ENCODE measurements around the gene VAT1L.

Gene VAT1L

GRCh38 chr16:77913738-77914253 lies 125.4 kb downstream of the VAT1L start:
- H3K4me1 ChIP-seq (ENCODE audit: insufficient read depth, low read length), result peaks cover 34% of the 10 kb centered on the region
- H3K9me3 ChIP-seq (ENCODE audit: insufficient read depth, low read depth, low read length), result no peaks in the 10 kb centered on the region
- WGBS, result 64% methylated on average over 2 of the region's 2 CpGs

DNA sequence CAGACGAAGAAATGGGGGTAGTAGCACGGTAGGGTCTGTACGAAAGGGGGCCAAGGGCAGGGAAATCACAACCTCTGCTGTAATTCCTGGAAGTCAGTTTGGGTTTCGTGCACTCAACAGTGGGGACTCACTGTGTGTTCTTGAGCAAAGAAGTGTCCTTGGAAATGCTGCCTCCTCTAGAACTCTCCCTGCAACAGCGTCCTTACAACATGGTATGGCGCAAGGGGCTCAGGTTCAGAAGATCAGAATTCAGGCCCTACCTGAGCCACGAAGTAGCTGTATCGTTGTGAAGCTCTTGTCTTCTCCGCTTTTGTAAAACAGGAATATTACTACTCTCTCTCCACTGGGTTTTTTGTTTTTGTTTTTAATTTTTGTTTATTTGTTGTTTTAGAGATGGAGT lies 127.7 kb downstream of the VAT1L start:
- 90% methylated on average over 9 of the region's 9 CpGs for WGBS
- Histone ChIP-seq H3K4me3 (ENCODE audit: low read length) (no peak overlapping the region), H3K27me3 (ENCODE audit: insufficient read depth, low read length) (no peaks in the 10 kb centered on the region), H3K36me3 (ENCODE audit: insufficient read depth, low read length) (no peaks in the 10 kb centered on the region), H3K9ac (ENCODE audit: low read depth, low read length) (no peak overlapping the region), H3K9me3 (ENCODE audit: insufficient read depth, low read depth, low read length) (no peaks in the 10 kb centered on the region), H3K4me1 (ENCODE audit: insufficient read depth, low read length) (peaks cover 39% of the 10 kb centered on the region), H3K27ac (ENCODE audit: low read depth, low read length) (no peak overlapping the region)

More at GRCh38 chr16:77913738-77914253, 125.4 kb downstream of the VAT1L start:
- no peaks in the 10 kb centered on the region for H3K36me3 ChIP-seq (ENCODE audit: insufficient read depth, low read length)
- no peak overlapping the region for H3K4me3 ChIP-seq (ENCODE audit: low read length)
- H3K27ac ChIP-seq (ENCODE audit: low read depth, low read length), result no peak overlapping the region
- H3K9ac ChIP-seq (ENCODE audit: low read depth, low read length), result no peak overlapping the region
- no peaks in the 10 kb centered on the region for H3K27me3 ChIP-seq (ENCODE audit: insufficient read depth, low read length)

- 86% methylated on average over 2 of the region's 3 CpGs for WGBS
- Histone ChIP-seq H3K27ac (ENCODE audit: low read depth, low read length) (no peak overlapping the region), H3K4me3 (ENCODE audit: low read length) (no peak overlapping the region), H3K27me3 (ENCODE audit: insufficient read depth, low read length) (no peaks in the 10 kb centered on the region), H3K9ac (ENCODE audit: low read depth, low read length) (no peak overlapping the region), H3K36me3 (ENCODE audit: insufficient read depth, low read length) (no peaks in the 10 kb centered on the region), H3K9me3 (ENCODE audit: insufficient read depth, low read depth, low read length) (no peaks in the 10 kb centered on the region), H3K4me1 (ENCODE audit: insufficient read depth, low read length) (peaks cover 44% of the 10 kb centered on the region)
These were observed 129.6 kb downstream of the VAT1L start for GRCh38 chr16:77917971-77918370.

- H3K9me3 ChIP-seq (ENCODE audit: insufficient read depth, low read depth, low read length), result no peaks in the 10 kb centered on the region
- no peaks in the 10 kb centered on the region for H3K36me3 ChIP-seq (ENCODE audit: insufficient read depth, low read length)
- H3K4me3 ChIP-seq (ENCODE audit: low read length), result no peak overlapping the region
- 82% methylated on average over 8 of the region's 8 CpGs for WGBS
- H3K4me1 ChIP-seq (ENCODE audit: insufficient read depth, low read length), result peaks cover 35% of the 10 kb centered on the region
- no peaks in the 10 kb centered on the region for H3K27me3 ChIP-seq (ENCODE audit: insufficient read depth, low read length)
- H3K9ac ChIP-seq (ENCODE audit: low read depth, low read length), result no peak overlapping the region
- no peak overlapping the region for H3K27ac ChIP-seq (ENCODE audit: low read depth, low read length)
These were observed 130.7 kb downstream of the VAT1L start for GRCh38 chr16:77918809-77919707.

- Histone ChIP-seq H3K27ac (ENCODE audit: low read depth, low read length) (no peak overlapping the region), H3K9ac (ENCODE audit: low read depth, low read length) (no peak overlapping the region), H3K36me3 (ENCODE audit: insufficient read depth, low read length) (no peaks in the 10 kb centered on the region), H3K9me3 (ENCODE audit: insufficient read depth, low read depth, low read length) (no peaks in the 10 kb centered on the region), H3K27me3 (ENCODE audit: insufficient read depth, low read length) (no peaks in the 10 kb centered on the region), H3K4me3 (ENCODE audit: low read length) (no peak overlapping the region), H3K4me1 (ENCODE audit: insufficient read depth, low read length) (peaks cover 35% of the 10 kb centered on the region)
- WGBS, result 94% methylated on average over 8 of the region's 8 CpGs
These were observed 131.5 kb downstream of the VAT1L start for GRCh38 chr16:77919761-77920415.

GRCh38 chr16:77920984-77921383 lies 132.6 kb downstream of the VAT1L start:
- 93% methylated on average over 4 of the region's 4 CpGs for WGBS
- H3K27ac ChIP-seq (ENCODE audit: low read depth, low read length), result no peak overlapping the region

DNA sequence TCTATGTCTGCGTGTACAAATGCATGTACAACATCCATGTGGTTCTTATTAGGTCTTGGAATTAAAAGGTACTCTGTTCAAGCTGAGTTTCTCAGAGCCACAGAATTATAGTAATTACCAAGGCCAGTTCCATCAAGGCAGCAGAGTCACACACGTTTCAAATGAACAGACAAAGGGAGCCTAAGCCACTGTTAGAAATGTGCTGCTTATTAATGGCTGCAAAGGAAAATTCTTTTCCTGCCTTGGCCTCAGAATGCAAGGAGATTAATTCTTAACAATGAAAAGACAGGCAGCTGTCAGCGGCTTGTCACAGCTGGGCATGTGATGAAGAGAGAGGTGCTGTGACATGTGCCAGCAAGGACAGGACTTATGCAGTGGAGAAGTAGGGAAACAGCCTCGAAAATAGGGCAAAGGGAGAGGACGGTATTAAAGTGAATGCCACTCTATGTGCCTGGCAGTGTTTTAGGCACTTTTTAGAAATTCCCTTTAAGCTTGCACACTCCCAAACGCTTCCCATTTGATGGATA lies 133.9 kb downstream of the VAT1L start:
- Histone ChIP-seq H3K4me3 (ENCODE audit: low read length) (no peak overlapping the region), H3K27ac (ENCODE audit: low read depth, low read length) (no peak overlapping the region), H3K4me1 (ENCODE audit: insufficient read depth, low read length) (peaks cover 26% of the 10 kb centered on the region), H3K27me3 (ENCODE audit: insufficient read depth, low read length) (no peaks in the 10 kb centered on the region), H3K9ac (ENCODE audit: low read depth, low read length) (no peak overlapping the region), H3K36me3 (ENCODE audit: insufficient read depth, low read length) (no peaks in the 10 kb centered on the region), H3K9me3 (ENCODE audit: insufficient read depth, low read depth, low read length) (no peaks in the 10 kb centered on the region)
- 91% methylated on average over 6 of the region's 6 CpGs for whole genome bisulfite sequencing

More at GRCh38 chr16:77920984-77921383, 132.6 kb downstream of the VAT1L start:
- Histone ChIP-seq H3K9ac (ENCODE audit: low read depth, low read length) (no peak overlapping the region), H3K4me1 (ENCODE audit: insufficient read depth, low read length) (peaks cover 31% of the 10 kb centered on the region), H3K4me3 (ENCODE audit: low read length) (no peak overlapping the region), H3K27me3 (ENCODE audit: insufficient read depth, low read length) (no peaks in the 10 kb centered on the region), H3K9me3 (ENCODE audit: insufficient read depth, low read depth, low read length) (no peaks in the 10 kb centered on the region), H3K36me3 (ENCODE audit: insufficient read depth, low read length) (no peaks in the 10 kb centered on the region)

DNA sequence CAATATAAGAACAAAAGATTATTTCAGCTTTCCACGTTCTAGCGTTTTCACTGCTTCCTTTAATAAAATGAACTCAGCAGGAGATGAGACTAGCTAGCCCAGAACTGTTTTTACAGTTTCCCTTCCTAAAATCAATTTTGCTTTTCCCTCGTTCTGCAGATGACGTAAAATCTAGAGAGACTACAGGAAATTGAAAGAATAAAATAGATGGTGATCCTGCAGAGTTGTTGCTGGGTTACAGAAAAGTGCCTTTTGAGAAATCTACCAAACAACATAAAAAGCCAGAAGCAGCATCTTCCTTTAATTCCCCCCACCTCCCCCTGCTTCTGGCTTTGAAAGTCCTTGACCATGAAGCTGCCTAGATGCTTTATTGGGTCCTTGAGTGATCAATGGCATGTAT lies 137.2 kb downstream of the VAT1L start:
- WGBS, result 93% methylated on average over 4 of the region's 4 CpGs

DNA sequence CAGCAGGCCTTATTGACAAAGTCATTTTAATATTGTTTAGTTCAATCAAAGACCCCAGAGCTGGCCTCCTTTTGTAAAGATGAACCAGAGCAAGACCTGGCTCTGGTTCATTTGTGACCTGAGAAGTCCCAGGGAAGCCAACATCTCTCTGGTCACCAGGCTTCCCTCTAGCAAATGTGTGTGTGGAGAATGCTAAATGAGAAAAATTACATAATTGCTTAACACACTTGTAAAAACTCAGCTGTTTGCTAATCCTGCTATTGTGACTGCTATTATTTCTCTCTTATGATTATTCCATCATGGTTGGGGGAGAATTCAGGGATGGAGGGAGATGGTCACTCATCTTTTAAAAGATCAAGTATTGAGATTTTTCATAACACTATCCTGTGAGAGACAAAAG lies 139.7 kb downstream of the VAT1L start:
- H3K27ac ChIP-seq (ENCODE audit: low read depth, low read length), result no peak overlapping the region
- H3K4me3 ChIP-seq (ENCODE audit: low read length), result no peak overlapping the region
- no peaks in the 10 kb centered on the region for H3K27me3 ChIP-seq (ENCODE audit: insufficient read depth, low read length)
- no peaks in the 10 kb centered on the region for H3K4me1 ChIP-seq (ENCODE audit: insufficient read depth, low read length)
- H3K9me3 ChIP-seq (ENCODE audit: insufficient read depth, low read depth, low read length), result no peaks in the 10 kb centered on the region
- H3K36me3 ChIP-seq (ENCODE audit: insufficient read depth, low read length), result no peaks in the 10 kb centered on the region; the same call in 1 of the 2 replicates
- H3K9ac ChIP-seq (ENCODE audit: low read depth, low read length), result no peak overlapping the region

More for the DNA sequence above, 137.2 kb downstream of the VAT1L start:
- H3K27ac ChIP-seq (ENCODE audit: low read depth, low read length), result no peak overlapping the region
- peaks cover 7% of the 10 kb centered on the region; the same call in 1 of the 2 replicates for H3K4me1 ChIP-seq (ENCODE audit: insufficient read depth, low read length)
- no peak overlapping the region for H3K4me3 ChIP-seq (ENCODE audit: low read length)
- no peaks in the 10 kb centered on the region for H3K27me3 ChIP-seq (ENCODE audit: insufficient read depth, low read length)
- no peak overlapping the region for H3K9ac ChIP-seq (ENCODE audit: low read depth, low read length)
- H3K36me3 ChIP-seq (ENCODE audit: insufficient read depth, low read length), result no peaks in the 10 kb centered on the region; the same call in 1 of the 2 replicates
- no peaks in the 10 kb centered on the region for H3K9me3 ChIP-seq (ENCODE audit: insufficient read depth, low read depth, low read length)

- Histone ChIP-seq H3K27me3 (ENCODE audit: insufficient read depth, low read length) (no peaks in the 10 kb centered on the region), H3K9ac (ENCODE audit: low read depth, low read length) (no peak overlapping the region), H3K27ac (ENCODE audit: low read depth, low read length) (no peak overlapping the region), H3K9me3 (ENCODE audit: insufficient read depth, low read depth, low read length) (no peaks in the 10 kb centered on the region), H3K4me3 (ENCODE audit: low read length) (no peak overlapping the region), H3K4me1 (ENCODE audit: insufficient read depth, low read length) (0 out of 2 replicates have a peak, but pooled peaks cover under 1% of the 10 kb centered on the region), H3K36me3 (ENCODE audit: insufficient read depth, low read length) (no peaks in the 10 kb centered on the region; the same call in 1 of the 2 replicates)
- 95% methylated on average over 8 of the region's 8 CpGs for WGBS
These were observed 140.6 kb downstream of the VAT1L start for GRCh38 chr16:77929004-77929403.

DNA sequence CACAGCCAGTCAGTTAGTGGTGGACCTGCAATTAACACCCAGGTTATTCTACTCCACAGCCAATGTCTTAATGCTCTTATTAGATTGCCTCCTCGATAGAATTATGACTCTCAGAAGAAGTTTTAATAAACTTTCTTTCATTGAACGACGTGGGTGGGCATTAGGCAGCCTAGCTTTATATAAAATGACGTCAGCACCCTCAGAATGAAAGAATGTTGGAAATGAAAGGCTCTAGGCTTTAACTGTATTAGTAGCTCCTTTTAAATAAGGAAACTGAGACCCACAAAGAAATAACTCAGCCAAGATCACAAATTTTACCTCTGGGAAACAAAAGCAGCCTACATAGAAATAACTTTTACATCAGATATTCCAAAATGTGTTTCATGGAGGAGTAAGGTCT lies 142.7 kb downstream of the VAT1L start:
- Histone ChIP-seq H3K27ac (ENCODE audit: low read depth, low read length) (no peak overlapping the region), H3K36me3 (ENCODE audit: insufficient read depth, low read length) (peaks cover 1% of the 10 kb centered on the region; the same call in 1 of the 2 replicates), H3K4me1 (ENCODE audit: insufficient read depth, low read length) (peaks cover 6% of the 10 kb centered on the region; the same call in 1 of the 2 replicates), H3K9me3 (ENCODE audit: insufficient read depth, low read depth, low read length) (no peaks in the 10 kb centered on the region), H3K9ac (ENCODE audit: low read depth, low read length) (no peak overlapping the region), H3K27me3 (ENCODE audit: insufficient read depth, low read length) (no peaks in the 10 kb centered on the region), H3K4me3 (ENCODE audit: low read length) (no peak overlapping the region)
- 95% methylated on average over 4 of the region's 4 CpGs for whole genome bisulfite sequencing
